Measurements from ENCODE around the gene PTGER2. TPM values are rescaled to one million over a fixed set of nuclear protein-coding genes. Genes with fewer than 3 reads are reported as not detected.

Gene PTGER2
- total RNA-seq, 1 donor from 2014 or later, result 0.46 TPM

- H3K27me3 ChIP-seq (ENCODE audit: control insufficient read depth, insufficient read depth, low read length), result no peaks in the 10 kb centered on the region
- H3K36me3 ChIP-seq (ENCODE audit: control insufficient read depth, insufficient read depth, low read length), result no peaks in the 10 kb centered on the region
- H3K4me3 ChIP-seq (ENCODE audit: low read depth, low read length), result no peak overlapping the region
- DNase-seq (ENCODE audit: low read depth), result no peak
- TF ChIP-seq, protein P1, sequence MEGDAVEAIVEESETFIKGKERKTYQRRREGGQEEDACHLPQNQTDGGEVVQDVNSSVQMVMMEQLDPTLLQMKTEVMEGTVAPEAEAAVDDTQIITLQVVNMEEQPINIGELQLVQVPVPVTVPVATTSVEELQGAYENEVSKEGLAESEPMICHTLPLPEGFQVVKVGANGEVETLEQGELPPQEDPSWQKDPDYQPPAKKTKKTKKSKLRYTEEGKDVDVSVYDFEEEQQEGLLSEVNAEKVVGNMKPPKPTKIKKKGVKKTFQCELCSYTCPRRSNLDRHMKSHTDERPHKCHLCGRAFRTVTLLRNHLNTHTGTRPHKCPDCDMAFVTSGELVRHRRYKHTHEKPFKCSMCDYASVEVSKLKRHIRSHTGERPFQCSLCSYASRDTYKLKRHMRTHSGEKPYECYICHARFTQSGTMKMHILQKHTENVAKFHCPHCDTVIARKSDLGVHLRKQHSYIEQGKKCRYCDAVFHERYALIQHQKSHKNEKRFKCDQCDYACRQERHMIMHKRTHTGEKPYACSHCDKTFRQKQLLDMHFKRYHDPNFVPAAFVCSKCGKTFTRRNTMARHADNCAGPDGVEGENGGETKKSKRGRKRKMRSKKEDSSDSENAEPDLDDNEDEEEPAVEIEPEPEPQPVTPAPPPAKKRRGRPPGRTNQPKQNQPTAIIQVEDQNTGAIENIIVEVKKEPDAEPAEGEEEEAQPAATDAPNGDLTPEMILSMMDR (IDR thresholded peaks at IDR 0.05; ENCODE audit: insufficient read depth, low read length, poor library complexity, severe bottlenecking), result no peak
Observed at GRCh38 chr14:52346778-52347177, 32.7 kb downstream of the PTGER2 start.

GRCh38 chr14:52348279-52348678 lies 34.2 kb downstream of the PTGER2 start:
- Histone ChIP-seq H3K27me3 (ENCODE audit: control insufficient read depth, insufficient read depth, low read length) (no peaks in the 10 kb centered on the region), H3K4me3 (ENCODE audit: low read depth, low read length) (no peak overlapping the region), H3K36me3 (ENCODE audit: control insufficient read depth, insufficient read depth, low read length) (no peaks in the 10 kb centered on the region)
- DNase-seq (ENCODE audit: low read depth), result no peak
- TF ChIP-seq, protein P1 (IDR thresholded peaks at IDR 0.05; ENCODE audit: insufficient read depth, low read length, poor library complexity, severe bottlenecking), result no peak

DNA sequence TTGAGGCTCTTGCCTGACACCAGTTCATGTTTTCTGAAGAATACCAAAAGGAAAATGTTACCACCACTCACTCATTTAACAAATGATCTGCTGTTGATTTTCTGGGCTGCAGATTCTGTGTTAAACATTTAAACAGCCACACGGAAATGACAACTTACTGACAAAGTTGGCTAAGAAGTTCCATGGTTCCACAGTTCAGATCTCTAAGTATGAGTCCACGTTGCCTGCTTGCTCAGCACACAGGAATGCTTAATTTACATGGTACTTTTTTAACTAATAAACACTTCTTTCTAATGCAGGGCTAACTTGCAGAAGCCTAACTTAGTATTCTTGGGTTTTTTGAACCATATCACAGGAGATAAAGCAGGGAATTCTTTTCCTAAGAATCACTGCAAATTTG lies 34.7 kb downstream of the PTGER2 start:
- Histone ChIP-seq H3K4me3 (ENCODE audit: low read depth, low read length) (no peak overlapping the region), H3K36me3 (ENCODE audit: control insufficient read depth, insufficient read depth, low read length) (no peaks in the 10 kb centered on the region), H3K27me3 (ENCODE audit: control insufficient read depth, insufficient read depth, low read length) (no peaks in the 10 kb centered on the region)
- TF ChIP-seq, protein P1 (IDR thresholded peaks at IDR 0.05; ENCODE audit: insufficient read depth, low read length, poor library complexity, severe bottlenecking), result no peak
- DNase-seq (ENCODE audit: low read depth), result no peak

GRCh38 chr14:52349731-52350130 lies 35.6 kb downstream of the PTGER2 start:
- no peaks in the 10 kb centered on the region for H3K36me3 ChIP-seq (ENCODE audit: control insufficient read depth, insufficient read depth, low read length)
- DNase-seq (ENCODE audit: low read depth), result no peak
- TF ChIP-seq, protein P1 (IDR thresholded peaks at IDR 0.05; ENCODE audit: insufficient read depth, low read length, poor library complexity, severe bottlenecking), result no peak

GRCh38 chr14:52350445-52350844 lies 36.3 kb downstream of the PTGER2 start:
- no peaks in the 10 kb centered on the region for H3K27me3 ChIP-seq (ENCODE audit: control insufficient read depth, insufficient read depth, low read length)
- DNase-seq (ENCODE audit: low read depth), result no peak
- H3K36me3 ChIP-seq (ENCODE audit: control insufficient read depth, insufficient read depth, low read length), result no peaks in the 10 kb centered on the region
- TF ChIP-seq, protein P1 (IDR thresholded peaks at IDR 0.05; ENCODE audit: insufficient read depth, low read length, poor library complexity, severe bottlenecking), result no peak
- H3K4me3 ChIP-seq (ENCODE audit: low read depth, low read length), result no peak overlapping the region

More at GRCh38 chr14:52349731-52350130, 35.6 kb downstream of the PTGER2 start:
- Histone ChIP-seq H3K27me3 (ENCODE audit: control insufficient read depth, insufficient read depth, low read length) (no peaks in the 10 kb centered on the region), H3K4me3 (ENCODE audit: low read depth, low read length) (no peak overlapping the region)

Measured in kidney epithelial cell (primary cell).